ENCODE results near the gene COG8. TPM values are rescaled to one million over a fixed set of nuclear protein-coding genes. Genes with fewer than 3 reads are reported as not detected.
"Not testable (repeated sequence)": the region's sequence is repeated elsewhere in the genome, so short reads cannot be mapped to it uniquely, and the experiment has no call there.

The COG8 gene
- polyA plus RNA-seq, 1 donor (not counting 4 experiments of a cell fraction or from before 2014, with no cell fraction given) = 16.0 TPM

DNA sequence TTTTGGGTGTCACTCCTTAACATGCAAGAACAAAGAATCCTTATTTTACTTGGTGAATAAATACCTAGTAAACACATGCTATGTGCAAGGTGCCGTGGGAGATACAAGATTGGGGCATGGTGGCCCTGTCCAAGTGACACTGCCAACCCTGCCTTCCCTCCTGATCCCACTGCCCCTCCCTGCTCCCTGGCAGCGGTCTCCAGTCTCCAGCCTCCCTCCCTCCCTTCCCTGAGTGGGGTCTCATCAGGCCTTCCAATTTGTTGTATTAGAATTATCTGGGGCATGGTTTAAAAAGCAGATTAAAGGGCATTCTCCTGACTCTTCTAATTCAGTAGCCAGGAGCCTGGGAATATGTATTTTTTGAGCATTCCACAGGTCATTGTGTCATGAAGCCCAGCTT, 24.7 kb upstream of the COG8 start:
- no peaks in the 10 kb centered on the region for H3K9me1 ChIP-seq (ENCODE audit: control insufficient read depth, extremely low read depth, insufficient read depth, low read length)
- dilution Hi-C loops (cut with MboI; ENCODE audit: extremely low pct_ligation_motif_present, low sequenced_read_pairs) = no loop called here
- DNase-seq (ENCODE audit: low read depth, low spot score) (no peak), FAIRE-seq (no peak)
- H3K4me1 ChIP-seq (ENCODE audit: control insufficient read depth, extremely low read depth, insufficient read depth, low read length) = no peaks in the 10 kb centered on the region
- peaks cover 19 to 24% of the 10 kb centered on the region in 2 experiments for H3K36me3 ChIP-seq (ENCODE audit: control insufficient read depth in 2 of 2, extremely low read depth in 1 of 2, insufficient read depth in 2 of 2, low read length in 2 of 2)
- no peak overlapping the region for H2AFZ ChIP-seq (ENCODE audit: control insufficient read depth, low read length)
- H3K27me3 ChIP-seq (ENCODE audit: control insufficient read depth, extremely low read depth, insufficient read depth, low read length) = no peaks in the 10 kb centered on the region
- no peak overlapping the region for H3K4me2 ChIP-seq (ENCODE audit: control insufficient read depth, extremely low read depth, insufficient read depth, low read depth, low read length)
- H3K27ac ChIP-seq (ENCODE audit: control insufficient read depth, insufficient read depth, low read length) = no peak overlapping the region
- no peaks in the 10 kb centered on the region for H3K9me3 ChIP-seq (ENCODE audit: control insufficient read depth, low read depth, low read length)
- H4K20me1 ChIP-seq (ENCODE audit: control insufficient read depth, extremely low read depth, insufficient read depth, low read length) = no peaks in the 10 kb centered on the region
- no peak overlapping the region for H3K9ac ChIP-seq (ENCODE audit: control insufficient read depth, extremely low read depth, insufficient read depth, low read length)
- TF ChIP-seq EZH2 (IDR thresholded peaks at IDR 0.05; ENCODE audit: low read length) = no peak
- TF ChIP-seq, protein P1, sequence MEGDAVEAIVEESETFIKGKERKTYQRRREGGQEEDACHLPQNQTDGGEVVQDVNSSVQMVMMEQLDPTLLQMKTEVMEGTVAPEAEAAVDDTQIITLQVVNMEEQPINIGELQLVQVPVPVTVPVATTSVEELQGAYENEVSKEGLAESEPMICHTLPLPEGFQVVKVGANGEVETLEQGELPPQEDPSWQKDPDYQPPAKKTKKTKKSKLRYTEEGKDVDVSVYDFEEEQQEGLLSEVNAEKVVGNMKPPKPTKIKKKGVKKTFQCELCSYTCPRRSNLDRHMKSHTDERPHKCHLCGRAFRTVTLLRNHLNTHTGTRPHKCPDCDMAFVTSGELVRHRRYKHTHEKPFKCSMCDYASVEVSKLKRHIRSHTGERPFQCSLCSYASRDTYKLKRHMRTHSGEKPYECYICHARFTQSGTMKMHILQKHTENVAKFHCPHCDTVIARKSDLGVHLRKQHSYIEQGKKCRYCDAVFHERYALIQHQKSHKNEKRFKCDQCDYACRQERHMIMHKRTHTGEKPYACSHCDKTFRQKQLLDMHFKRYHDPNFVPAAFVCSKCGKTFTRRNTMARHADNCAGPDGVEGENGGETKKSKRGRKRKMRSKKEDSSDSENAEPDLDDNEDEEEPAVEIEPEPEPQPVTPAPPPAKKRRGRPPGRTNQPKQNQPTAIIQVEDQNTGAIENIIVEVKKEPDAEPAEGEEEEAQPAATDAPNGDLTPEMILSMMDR (optimal IDR thresholded peaks at IDR 0.05 in 1 of 3, IDR thresholded peaks at IDR 0.05 in 1 of 3, conservative IDR thresholded peaks at IDR 0.05 in 1 of 3; ENCODE audit: extremely low read depth in 1 of 3, insufficient read depth in 2 of 3, low read length in 3 of 3) = no peak
- H3K79me2 ChIP-seq (ENCODE audit: control insufficient read depth, insufficient read depth, low read length) = no peaks in the 10 kb centered on the region
- H3K4me3 ChIP-seq (ENCODE audit: control insufficient read depth in 2 of 3, extremely low read depth in 1 of 3, insufficient read depth in 2 of 3, low read depth in 1 of 3, low read length in 3 of 3) = no peak overlapping the region

DNA sequence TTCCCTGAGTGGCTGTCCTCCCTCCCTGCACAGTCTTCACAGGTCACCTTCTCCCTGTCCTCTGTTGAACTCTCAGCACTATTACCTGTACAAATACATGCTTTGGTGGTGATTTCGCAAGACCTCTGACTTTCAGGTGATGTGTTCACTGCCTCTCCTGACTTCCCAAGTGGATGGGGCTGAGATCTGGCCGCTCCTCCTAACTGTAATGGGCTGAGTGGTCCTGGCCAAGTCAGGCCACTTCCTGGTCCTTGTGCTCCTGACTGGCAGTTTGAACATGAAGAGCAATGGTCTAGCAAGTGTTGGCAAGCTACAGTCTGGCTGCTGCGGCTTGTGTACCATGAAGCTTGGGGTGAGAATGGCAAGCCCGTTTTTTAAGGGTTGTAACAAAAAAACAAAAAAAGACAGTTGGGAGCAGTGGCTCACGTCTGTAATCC, 23.9 kb upstream of the COG8 start:
- Histone ChIP-seq H3K4me1 (ENCODE audit: control insufficient read depth, extremely low read depth, insufficient read depth, low read length) (no peaks in the 10 kb centered on the region), H3K27me3 (ENCODE audit: control insufficient read depth, extremely low read depth, insufficient read depth, low read length) (no peaks in the 10 kb centered on the region), H4K20me1 (ENCODE audit: control insufficient read depth, extremely low read depth, insufficient read depth, low read length) (no peaks in the 10 kb centered on the region), H2AFZ (ENCODE audit: control insufficient read depth, low read length) (no peak overlapping the region), H3K9ac (ENCODE audit: control insufficient read depth, extremely low read depth, insufficient read depth, low read length) (no peak overlapping the region), H3K36me3 (ENCODE audit: control insufficient read depth in 2 of 2, extremely low read depth in 1 of 2, insufficient read depth in 2 of 2, low read length in 2 of 2) (peaks cover 18 to 23% of the 10 kb centered on the region in 2 experiments), H3K4me3 (ENCODE audit: control insufficient read depth in 2 of 3, extremely low read depth in 1 of 3, insufficient read depth in 2 of 3, low read depth in 1 of 3, low read length in 3 of 3) (no peak overlapping the region), H3K9me1 (ENCODE audit: control insufficient read depth, extremely low read depth, insufficient read depth, low read length) (no peaks in the 10 kb centered on the region), H3K79me2 (ENCODE audit: control insufficient read depth, insufficient read depth, low read length) (no peaks in the 10 kb centered on the region), H3K9me3 (ENCODE audit: control insufficient read depth, low read depth, low read length) (no peaks in the 10 kb centered on the region), H3K4me2 (ENCODE audit: control insufficient read depth, extremely low read depth, insufficient read depth, low read depth, low read length) (no peak overlapping the region), H3K27ac (ENCODE audit: control insufficient read depth, insufficient read depth, low read length) (no peak overlapping the region)
- dilution Hi-C loops (cut with MboI; ENCODE audit: extremely low pct_ligation_motif_present, low sequenced_read_pairs) = no loop called here
- FAIRE-seq = no peak
- no peak for TF ChIP-seq EZH2 (IDR thresholded peaks at IDR 0.05; ENCODE audit: low read length)
- TF ChIP-seq, protein P1 (optimal IDR thresholded peaks at IDR 0.05 in 1 of 3, IDR thresholded peaks at IDR 0.05 in 1 of 3, conservative IDR thresholded peaks at IDR 0.05 in 1 of 3; ENCODE audit: extremely low read depth in 1 of 3, insufficient read depth in 2 of 3, low read length in 3 of 3) = no peak
- no peak for DNase-seq (ENCODE audit: low read depth, low spot score)

DNA sequence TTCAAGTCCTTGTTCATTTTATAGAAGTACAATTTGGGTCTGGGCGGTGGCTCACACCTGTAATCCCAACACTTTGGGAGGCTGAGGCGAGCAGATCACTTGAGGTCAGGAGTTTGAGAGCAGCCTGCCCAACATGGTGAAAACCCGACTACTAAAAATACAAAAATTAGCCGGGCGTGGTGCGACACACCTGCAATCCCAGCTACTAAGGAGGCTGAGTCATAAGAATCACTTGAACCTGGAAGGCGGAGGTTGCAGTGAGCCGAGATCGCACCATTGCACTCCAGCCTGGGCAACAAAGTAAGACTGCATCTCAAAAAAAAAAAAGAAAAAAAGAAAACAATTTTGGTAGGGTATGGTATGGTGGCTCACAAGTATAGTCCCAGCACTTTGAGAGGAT, 20.7 kb upstream of the COG8 start:
- H3K27me3 ChIP-seq (ENCODE audit: control insufficient read depth, extremely low read depth, insufficient read depth, low read length); DNase-seq (ENCODE audit: low read depth, low spot score); FAIRE-seq: not testable (repeated sequence)

More for the DNA sequence above, 20.7 kb upstream of the COG8 start:
- H2AFZ ChIP-seq (ENCODE audit: control insufficient read depth, low read length); H3K4me3 ChIP-seq (ENCODE audit: control insufficient read depth in 2 of 3, extremely low read depth in 1 of 3, insufficient read depth in 2 of 3, low read depth in 1 of 3, low read length in 3 of 3); H3K9ac ChIP-seq (ENCODE audit: control insufficient read depth, extremely low read depth, insufficient read depth, low read length); H3K4me1 ChIP-seq (ENCODE audit: control insufficient read depth, extremely low read depth, insufficient read depth, low read length); H3K4me2 ChIP-seq (ENCODE audit: control insufficient read depth, extremely low read depth, insufficient read depth, low read depth, low read length); H3K9me3 ChIP-seq (ENCODE audit: control insufficient read depth, low read depth, low read length); dilution Hi-C loops (cut with MboI; ENCODE audit: extremely low pct_ligation_motif_present, low sequenced_read_pairs); H3K27ac ChIP-seq (ENCODE audit: control insufficient read depth, insufficient read depth, low read length); H3K79me2 ChIP-seq (ENCODE audit: control insufficient read depth, insufficient read depth, low read length); H3K9me1 ChIP-seq (ENCODE audit: control insufficient read depth, extremely low read depth, insufficient read depth, low read length); H3K36me3 ChIP-seq (ENCODE audit: control insufficient read depth in 2 of 2, extremely low read depth in 1 of 2, insufficient read depth in 2 of 2, low read length in 2 of 2); H4K20me1 ChIP-seq (ENCODE audit: control insufficient read depth, extremely low read depth, insufficient read depth, low read length): not testable (repeated sequence)
